GM12873 (cell line): ENCODE results near the gene DYRK3.

Source experiments
- TF ChIP-seq, protein P1 (sequence below): IDR thresholded peaks from 2 replicates; pipeline ENCODE4 v1.5.1; 2012; ENCODE audit warnings: low read depth, mild to moderate bottlenecking, moderate library complexity, low read length, control low read depth; ENCODE audit not compliant: insufficient read depth; ENCODE audit errors: missing control alignments

DYRK3 gene

DNA sequence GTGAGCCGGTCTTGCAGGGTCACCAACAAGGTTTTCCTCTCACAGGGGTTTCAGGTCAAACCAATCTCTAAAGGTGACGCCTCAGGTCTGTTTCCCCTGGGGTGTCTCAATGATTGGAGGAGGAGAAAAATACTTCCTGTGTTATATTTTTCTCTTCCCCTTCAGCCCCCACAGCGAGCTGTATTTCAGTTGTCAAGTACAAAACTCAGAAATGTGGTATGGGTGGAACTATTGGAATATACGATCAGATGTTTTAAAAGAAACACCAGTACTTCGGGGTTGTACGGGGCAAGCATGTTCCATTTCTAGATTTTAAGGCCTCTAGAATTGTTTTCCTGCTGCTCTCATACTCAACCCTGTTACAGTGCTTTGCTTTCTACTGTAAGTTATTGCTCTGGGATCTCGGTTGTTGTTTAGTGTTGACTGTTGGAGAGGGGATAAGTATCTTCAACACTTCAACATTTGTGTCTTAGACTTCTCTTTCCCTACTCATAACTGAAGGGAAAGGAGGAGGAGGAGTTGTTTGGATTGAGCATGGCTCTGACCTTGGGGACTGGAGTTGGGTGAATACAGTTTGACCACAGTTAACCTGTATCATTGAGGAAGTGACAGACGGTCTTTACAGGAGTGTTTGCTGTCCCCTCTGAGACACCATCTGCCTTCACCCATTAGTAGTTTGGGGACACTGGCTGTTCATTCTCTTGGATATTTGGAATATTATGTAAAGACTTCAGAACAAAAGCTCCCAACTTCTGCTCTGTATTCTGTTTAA is 51.3 kb downstream of the DYRK3 start:
- TF ChIP-seq, protein P1, sequence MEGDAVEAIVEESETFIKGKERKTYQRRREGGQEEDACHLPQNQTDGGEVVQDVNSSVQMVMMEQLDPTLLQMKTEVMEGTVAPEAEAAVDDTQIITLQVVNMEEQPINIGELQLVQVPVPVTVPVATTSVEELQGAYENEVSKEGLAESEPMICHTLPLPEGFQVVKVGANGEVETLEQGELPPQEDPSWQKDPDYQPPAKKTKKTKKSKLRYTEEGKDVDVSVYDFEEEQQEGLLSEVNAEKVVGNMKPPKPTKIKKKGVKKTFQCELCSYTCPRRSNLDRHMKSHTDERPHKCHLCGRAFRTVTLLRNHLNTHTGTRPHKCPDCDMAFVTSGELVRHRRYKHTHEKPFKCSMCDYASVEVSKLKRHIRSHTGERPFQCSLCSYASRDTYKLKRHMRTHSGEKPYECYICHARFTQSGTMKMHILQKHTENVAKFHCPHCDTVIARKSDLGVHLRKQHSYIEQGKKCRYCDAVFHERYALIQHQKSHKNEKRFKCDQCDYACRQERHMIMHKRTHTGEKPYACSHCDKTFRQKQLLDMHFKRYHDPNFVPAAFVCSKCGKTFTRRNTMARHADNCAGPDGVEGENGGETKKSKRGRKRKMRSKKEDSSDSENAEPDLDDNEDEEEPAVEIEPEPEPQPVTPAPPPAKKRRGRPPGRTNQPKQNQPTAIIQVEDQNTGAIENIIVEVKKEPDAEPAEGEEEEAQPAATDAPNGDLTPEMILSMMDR, result no peak

DNA sequence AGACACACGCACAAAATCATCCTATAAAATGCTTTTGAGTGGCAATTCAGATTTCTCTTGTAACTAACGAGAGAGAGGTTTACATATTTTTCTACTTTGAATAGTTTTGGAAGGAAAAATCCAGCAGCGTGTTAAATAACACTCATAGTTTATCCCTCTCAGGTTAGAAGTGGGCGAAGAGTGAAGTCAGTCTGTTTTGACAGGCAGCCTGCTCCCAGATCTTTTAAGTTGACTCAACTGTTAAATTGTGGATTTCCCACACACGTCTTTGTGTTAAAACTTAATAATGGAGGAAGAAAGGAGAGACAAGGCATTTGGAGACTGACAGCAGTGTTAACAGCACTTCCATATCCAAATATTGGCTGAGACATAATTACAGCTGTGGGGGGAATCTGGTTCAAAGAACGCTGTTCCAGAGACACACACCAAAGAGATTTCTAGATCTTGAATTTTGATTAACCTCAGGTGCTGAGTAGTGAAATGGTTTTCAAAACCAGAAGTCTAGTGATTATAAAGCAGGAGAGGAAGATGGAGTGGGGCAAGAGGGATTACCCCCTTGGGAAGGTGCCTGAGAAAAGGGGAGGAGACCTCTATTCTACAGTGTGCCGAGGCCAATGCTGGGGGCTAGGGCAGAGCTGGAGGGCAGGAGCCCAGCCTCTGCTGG is 52.0 kb downstream of the DYRK3 start:
- TF ChIP-seq, protein P1, result no peak

DNA sequence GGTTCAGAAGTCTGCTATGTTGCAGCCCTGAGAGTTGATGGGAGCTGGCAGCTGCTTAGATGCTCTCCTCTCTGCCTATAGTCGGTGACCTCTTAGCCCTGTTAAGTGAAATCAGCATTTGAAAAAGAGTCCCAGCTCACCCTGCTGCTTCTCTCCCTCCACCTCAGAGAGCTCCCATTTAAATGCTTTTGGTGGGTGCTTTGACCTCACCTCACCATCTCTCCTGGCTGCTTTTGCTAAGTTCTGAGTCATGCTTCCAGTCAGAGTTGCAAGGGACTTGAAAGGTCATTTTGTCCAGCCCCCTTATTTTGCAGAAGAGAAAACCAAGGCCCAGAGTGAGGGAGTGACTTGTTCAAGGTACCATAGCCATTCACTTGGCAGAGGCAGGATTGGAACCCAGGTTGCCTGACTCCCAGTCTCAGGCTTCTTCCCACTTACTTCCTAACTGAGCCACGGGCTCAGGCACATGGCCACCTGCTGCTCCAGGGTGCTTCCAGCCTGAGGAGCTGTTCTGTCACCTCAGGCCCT is 52.6 kb downstream of the DYRK3 start:
- TF ChIP-seq, protein P1, result no peak

- TF ChIP-seq, protein P1, result no peak
These were observed 55.2 kb downstream of the DYRK3 start for GRCh38 chr1:206690516-206690915.

- TF ChIP-seq, protein P1, result no peak
These were observed 56.3 kb downstream of the DYRK3 start for GRCh38 chr1:206691604-206692003.

- TF ChIP-seq, protein P1, result no peak
These were observed 57.7 kb downstream of the DYRK3 start for GRCh38 chr1:206693029-206693428.

DNA sequence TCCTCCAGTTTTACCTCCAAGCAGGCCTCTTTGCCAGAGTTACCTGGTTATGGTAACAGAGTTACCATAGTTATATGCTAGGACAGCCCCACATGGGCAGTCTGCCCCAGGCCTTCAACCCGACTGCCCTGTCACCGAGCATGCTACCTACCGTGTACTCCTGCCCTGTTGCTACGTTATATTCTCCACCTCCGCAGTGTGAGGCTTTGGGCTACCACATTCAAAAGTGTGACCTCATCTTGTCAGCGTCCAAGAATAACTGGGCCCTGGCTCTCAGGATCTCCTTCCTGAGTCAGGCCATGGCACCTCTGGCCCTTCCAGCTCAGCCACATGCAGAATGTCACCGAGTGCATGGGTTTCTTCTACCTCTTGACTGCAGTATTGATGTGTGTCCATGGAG is 58.3 kb downstream of the DYRK3 start:
- TF ChIP-seq, protein P1, result no peak
